ENCODE results near the gene DNMT3A.

DNMT3A gene

GRCh38 chr2:25372405-25373268 lies 30.9 kb upstream of the DNMT3A start:
- DNase-seq (ENCODE audit: low spot score) = no peak

DNA sequence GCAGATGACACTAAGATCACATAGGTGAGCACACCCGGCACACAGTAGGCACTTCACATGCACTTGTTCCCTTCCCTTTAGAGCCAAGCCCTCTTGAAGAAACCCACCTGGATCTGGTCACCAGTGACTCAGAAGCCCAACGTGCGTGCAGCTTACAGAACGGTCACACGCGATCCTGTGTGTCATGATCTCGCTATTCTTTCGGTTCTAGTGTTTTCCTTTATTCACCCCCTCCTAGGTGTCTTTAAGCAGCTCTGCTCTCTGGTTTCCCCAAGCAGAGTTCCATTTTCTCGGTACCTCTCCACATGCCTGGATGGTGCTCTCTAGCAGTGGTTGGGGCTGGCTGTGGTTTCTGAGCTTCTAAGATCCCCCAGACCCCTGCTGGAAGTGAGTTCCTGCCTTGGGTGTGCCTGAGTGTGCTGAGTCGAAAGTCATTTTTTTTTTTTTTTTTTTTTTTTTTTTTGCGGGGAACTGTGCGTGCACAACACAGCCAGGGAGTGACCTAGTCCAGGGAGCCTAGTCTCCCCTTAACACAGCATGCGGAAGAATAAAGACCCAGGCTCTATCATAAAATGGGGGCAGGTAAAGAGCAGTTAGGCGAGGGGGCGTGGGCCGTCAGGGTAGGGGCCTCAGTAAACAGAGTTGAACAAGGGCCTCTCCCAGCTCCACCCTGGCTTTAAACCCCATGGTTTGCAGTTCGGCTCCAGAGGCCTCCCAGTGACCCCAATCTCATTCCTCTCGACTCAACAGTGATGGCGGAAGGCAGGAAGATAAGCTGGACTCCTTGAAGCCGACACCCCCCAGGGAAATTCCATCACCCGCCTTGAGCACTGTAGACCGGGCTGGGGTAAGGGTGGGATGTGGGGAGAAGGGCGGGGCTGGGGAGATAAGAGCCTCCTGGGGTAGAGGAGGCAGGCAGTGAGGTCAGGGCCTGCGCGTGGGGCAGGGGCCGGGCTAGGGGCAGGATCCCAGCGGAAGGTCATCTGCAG lies 29.8 kb upstream of the DNMT3A start:
- no peak for DNase-seq (ENCODE audit: low spot score)

GRCh38 chr2:25369876-25370275 lies 28.2 kb upstream of the DNMT3A start:
- no peak for DNase-seq (ENCODE audit: low spot score)

- DNase-seq (ENCODE audit: low spot score) = no peak
Observed at GRCh38 chr2:25369439-25369838, 27.7 kb upstream of the DNMT3A start.

DNA sequence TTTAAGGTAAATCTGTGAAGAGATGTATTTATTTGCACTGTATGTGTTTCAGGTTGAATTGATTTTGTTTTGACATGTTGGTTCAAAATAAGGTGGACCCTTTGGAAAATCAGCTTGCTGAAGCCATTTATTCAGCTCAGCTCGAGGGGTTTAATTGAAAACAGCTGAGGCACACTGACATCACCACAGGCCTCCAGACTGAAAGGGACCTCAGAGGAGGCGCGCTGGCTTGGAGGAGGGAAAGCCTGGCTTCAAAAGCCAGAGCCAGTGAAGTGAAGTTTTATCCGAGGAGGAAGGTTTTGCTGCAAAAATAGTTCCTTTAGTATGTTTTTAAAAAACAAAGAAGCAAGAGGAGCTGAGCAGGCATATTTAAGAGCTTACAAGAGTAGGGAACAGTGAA lies 26.9 kb upstream of the DNMT3A start:
- DNase-seq (ENCODE audit: low spot score) = no peak

DNA sequence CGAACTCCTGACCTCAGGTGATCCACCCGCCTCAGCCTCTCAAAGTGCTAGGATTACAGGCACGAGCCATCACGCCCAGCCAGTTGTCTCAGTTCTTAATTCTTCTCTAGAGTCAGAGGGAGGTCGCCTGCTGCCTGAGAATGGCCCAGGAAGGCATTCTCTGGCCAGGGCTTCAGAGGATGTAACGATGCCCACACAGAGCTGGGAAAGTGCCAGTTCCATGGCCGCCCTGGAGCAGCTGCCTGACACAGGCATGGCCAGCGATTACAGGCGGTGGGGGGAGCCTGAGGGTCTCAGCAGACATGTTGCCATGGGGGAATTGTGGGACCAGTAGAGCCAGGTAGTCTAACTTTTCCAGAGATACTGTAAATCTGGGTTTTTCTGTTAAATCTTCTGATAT lies 25.6 kb upstream of the DNMT3A start:
- no peak for DNase-seq (ENCODE audit: low spot score)

DNA sequence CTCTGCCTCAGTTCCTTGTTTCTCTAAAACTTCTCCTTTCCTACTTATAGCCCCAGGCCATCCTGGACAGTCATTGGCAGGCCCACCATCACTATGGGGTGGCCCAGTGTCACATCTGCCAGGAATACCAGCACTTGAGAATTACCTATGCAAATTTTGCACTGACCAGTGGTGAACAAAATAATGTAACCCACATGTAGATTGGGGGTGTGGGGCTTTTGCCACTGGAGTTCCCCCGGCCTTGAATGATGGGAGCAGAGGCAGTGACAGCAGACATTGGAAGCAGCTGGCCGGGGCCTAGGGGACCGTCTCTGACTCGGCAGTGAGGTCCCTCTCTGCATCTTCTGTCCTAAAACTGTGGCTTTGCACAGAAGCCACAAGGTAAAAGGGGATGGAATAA lies 24.9 kb upstream of the DNMT3A start:
- DNase-seq (ENCODE audit: low spot score) = no peak

- no peak for DNase-seq (ENCODE audit: low spot score)
Observed at GRCh38 chr2:25365241-25365640, 23.5 kb upstream of the DNMT3A start.

GRCh38 chr2:25363733-25364132 lies 22.0 kb upstream of the DNMT3A start:
- no peak for DNase-seq (ENCODE audit: low spot score)

DNA sequence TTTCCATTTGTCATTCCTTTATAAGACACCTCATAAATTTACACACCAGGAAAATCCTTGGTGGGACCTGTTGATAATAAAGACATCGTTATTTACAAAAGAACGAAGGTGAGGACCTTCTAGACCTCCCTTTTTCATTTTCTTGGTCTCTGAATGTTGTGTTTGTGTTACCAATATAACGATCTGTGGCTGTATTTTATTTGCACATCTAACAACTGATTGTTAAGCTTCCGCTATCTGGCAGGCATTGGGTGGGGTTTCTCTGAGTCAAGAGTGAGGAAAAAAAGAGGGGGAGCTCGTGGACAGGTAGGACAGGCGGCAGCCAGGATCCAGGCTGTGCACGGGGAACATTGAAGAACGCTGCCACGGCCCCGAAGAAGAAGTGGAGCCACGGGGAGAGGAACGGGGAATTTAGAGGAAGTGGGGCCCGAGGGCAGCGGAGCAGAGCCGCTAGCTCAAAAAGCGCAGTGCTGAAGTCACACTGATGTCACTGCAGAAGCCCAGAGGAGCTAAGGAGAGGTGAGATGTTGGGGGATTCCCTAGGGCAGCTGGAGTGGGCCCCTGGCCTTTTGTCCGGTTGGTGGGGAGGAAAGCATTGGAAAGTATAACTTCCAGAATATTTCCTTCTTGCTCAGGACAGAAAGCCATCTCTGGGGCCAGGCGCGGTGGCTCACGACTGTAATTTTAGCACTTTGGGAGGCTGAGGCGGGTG lies 20.9 kb upstream of the DNMT3A start:
- no peak for DNase-seq (ENCODE audit: low spot score)

DNA sequence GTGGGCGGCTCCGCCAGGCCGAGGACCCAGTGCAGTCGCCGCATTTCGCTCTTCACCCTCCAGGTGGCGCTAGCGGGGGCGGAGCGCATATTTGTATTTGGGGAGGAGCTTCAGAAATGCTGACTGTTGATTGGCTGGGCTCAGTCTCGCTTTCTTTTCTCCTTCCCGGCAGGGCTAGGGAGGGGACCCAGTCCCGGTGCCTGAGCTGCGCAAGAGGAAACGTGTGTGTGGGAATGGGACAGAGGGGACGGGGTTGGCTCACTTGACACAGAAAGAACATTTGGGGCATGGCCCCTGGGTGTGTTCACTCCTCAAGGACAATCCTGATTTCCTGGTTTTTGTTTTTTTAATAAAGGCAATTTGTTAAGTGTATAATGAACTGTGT lies 20.3 kb upstream of the DNMT3A start:
- peak; percentile 95 for DNase-seq (ENCODE audit: low spot score)

- DNase-seq (ENCODE audit: low spot score) = no peak
Observed at GRCh38 chr2:25361261-25362048, 19.7 kb upstream of the DNMT3A start.

DNA sequence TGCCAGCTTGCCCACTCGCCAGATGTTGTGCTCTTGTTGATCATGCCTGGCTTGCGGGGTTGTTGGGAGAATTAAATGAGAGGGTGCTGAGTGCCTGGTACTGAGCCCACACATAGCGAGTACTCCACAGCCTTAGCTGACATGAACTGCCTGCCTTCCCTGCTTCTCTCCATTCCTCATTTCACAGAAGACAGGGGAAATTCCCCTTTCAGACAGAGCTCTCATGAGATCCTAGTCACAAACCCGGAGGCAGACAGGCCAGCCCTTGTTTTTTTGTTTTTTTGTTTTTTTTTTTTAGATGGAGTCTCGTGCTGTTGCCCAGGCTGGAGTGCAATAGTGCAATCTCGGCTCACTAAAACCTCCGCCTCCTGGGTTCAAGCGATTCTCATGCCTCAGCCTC lies 17.1 kb upstream of the DNMT3A start:
- DNase-seq (ENCODE audit: low spot score) = no peak

- DNase-seq (ENCODE audit: low spot score) = no peak
Observed at GRCh38 chr2:25358249-25358815, 16.6 kb upstream of the DNMT3A start.

DNA sequence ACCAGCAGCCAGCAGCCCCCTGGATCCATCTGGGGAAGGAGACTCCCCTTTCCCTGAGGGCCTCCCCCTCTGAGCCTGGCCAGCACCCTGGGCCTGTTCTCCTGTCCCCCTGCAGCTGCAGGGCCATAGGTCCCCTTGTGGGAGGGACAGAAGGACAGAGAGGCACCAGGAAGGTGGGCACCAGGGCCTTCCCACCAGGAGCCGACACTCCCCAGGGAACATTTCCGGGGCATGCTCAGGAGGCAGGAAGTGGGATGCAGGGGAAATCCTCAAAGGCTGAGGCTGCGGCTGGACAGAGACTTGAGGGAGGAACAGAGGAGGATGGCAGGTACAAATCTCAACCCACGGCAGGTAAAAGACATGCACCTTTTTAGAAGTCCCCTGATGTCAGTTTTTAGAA lies 14.4 kb upstream of the DNMT3A start:
- DNase-seq (ENCODE audit: low spot score) = no peak

DNA sequence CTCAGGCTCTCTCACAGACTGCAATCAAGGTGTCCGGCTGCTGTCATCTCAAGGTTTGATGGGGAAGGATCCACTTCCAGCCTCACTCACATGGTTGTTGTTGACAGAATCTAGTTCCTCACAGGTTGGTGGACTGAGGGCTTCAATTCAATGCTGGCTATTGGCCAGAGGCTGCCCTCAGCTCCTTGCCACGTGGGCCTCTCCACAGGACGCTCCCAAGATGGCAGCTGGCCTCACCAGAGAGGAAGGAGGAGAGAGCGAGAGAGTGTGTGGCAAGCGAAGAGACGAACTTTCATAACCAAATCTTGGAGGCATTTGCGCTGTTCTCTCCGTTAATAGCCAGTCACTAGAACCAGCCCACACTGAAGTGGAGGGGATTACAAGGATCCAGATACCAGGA lies 13.5 kb upstream of the DNMT3A start:
- no peak for DNase-seq (ENCODE audit: low spot score)

- DNase-seq (ENCODE audit: low spot score) = no peak
Observed at GRCh38 chr2:25354116-25354515, 12.4 kb upstream of the DNMT3A start.

GRCh38 chr2:25349397-25349796 lies 7.7 kb upstream of the DNMT3A start:
- DNase-seq (ENCODE audit: low spot score) = peak; percentile 72

GRCh38 chr2:25347846-25348245 lies 6.1 kb upstream of the DNMT3A start:
- peak; percentile 52 for DNase-seq (ENCODE audit: low spot score)

DNA sequence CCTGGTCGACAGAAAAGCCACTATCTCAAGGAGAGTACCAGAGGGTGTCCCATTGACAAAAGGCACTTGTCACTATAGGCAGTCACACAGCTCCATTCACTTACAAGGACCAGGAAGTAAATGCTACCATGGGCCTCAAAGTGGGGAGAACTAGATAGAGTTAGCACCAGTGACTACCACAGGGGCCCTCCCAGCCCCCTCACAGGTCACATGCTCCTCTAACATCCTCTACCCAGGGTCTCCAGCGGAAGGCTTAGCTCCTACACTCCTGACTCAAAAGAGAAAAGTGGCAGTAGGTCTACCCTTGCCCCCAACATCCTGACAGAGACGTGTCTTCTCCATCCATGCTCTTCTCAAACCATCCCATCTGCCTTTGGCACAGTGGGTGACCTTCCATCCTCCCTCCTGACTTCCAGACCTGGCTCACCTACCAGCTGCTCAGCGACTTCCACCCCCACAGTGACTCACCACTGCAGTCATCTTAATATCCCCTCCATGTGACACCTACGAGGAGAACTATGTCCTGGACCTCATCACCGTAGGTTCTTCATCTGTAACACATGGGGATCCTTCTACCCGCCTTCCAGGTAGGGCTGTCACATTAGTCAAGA lies 5.6 kb upstream of the DNMT3A start:
- no peak for DNase-seq (ENCODE audit: low spot score)

Measured in AG08396 (cell line).